T-cell (primary cell): Measurements from ENCODE around the gene SAMD9. TPM values are rescaled to one million over a fixed set of nuclear protein-coding genes. Genes with fewer than 3 reads are reported as not detected.
A peak's percentile ranks its signal among the peaks of the same experiment; 100 is the strongest.
"Not testable (repeated sequence)": the region's sequence is repeated elsewhere in the genome, so short reads cannot be mapped to it uniquely, and the experiment has no call there.

ENCODE experiments used
- ATAC-seq, 4 experiments: fragments of 200-7000 bp in 3 of 4; fragments of 150-1000 bp in 1 of 4; cut with Tn5 transposase; replicated peaks in 1 of 4; 1 replicate in 3 of 4; 2 replicates in 1 of 4; pipeline ENCODE4 v1.10.0; 2021; ENCODE audit warnings: moderate library complexity in 3 of 4, mild to moderate bottlenecking in 2 of 4, moderate number of reproducible peaks in 1 of 4
- CTCF ChIA-PET, 2 donors: fragments of 300-600 bp; sonication (Branson Sonifier 250); formaldehyde crosslinking; loops; one replicate each; lab custom pipeline; 2022; ENCODE audit warnings: antibody characterized with exemption in 2 of 2; lab: Charles Lee
- POLR2A ChIA-PET, 2 donors: fragments of 300-600 bp; sonication (Branson Sonifier 250); formaldehyde crosslinking; loops; one replicate each; lab custom pipeline; 2022; ENCODE audit warnings: antibody characterized with exemption in 2 of 2; lab: Charles Lee
- DNase-seq, 35 experiments: peaks; one replicate each; pipeline versions ENCODE4 v3.0.0 to v3.0.0-alpha.2; 2013 to 2023
- H3K27ac ChIP-seq: one replicate; pipeline ENCODE4 v1.5.1; 2013; ENCODE audit warnings: low read length
- H3K27me3 ChIP-seq, 2 experiments: replicated peaks in 1 of 2; 1 replicate in 1 of 2; 2 replicates in 1 of 2; pipeline versions ENCODE4 v1.6.1 to v1.7.0; 2013; ENCODE audit warnings: low read length in 1 of 2, mixed read lengths in 1 of 2; ENCODE audit not compliant: control insufficient read depth in 2 of 2, insufficient read depth in 2 of 2; ENCODE audit errors: extremely low read depth in 1 of 2
- H3K36me3 ChIP-seq, 2 donors: 1 replicate in 1 of 2; 2 replicates in 1 of 2; pipeline versions ENCODE4 v1.6.1 to v1.7.0; 2013; ENCODE audit warnings: low read length in 1 of 2; ENCODE audit not compliant: control insufficient read depth in 2 of 2, insufficient read depth in 1 of 2; ENCODE audit errors: extremely low read depth in 1 of 2
- H3K4me1 ChIP-seq, 2 experiments: 1 replicate in 1 of 2; 2 replicates in 1 of 2; pipeline versions ENCODE4 v1.6.1 to v1.7.0; 2013; ENCODE audit warnings: low read length in 2 of 2, mixed read lengths in 1 of 2; ENCODE audit not compliant: insufficient read depth in 2 of 2, control insufficient read depth in 1 of 2; ENCODE audit errors: extremely low read depth in 1 of 2
- H3K4me3 ChIP-seq, 2 donors: 1 replicate in 1 of 2; 2 replicates in 1 of 2; pipeline versions ENCODE4 v1.5.1 to v1.7.0; 2013; ENCODE audit warnings: mild to moderate bottlenecking in 2 of 2, low read length in 1 of 2, moderate library complexity in 1 of 2; ENCODE audit not compliant: control insufficient read depth in 1 of 2; ENCODE audit errors: extremely low read depth in 1 of 2
- H3K9me3 ChIP-seq: 2 replicates; pipeline ENCODE4 v1.7.0; 2013
- H3K27ac Mint-ChIP-seq, 2 donors: one replicate each; pipeline ENCODE4 v1.8.0; 2020 to 2021; ENCODE audit warnings: mild to moderate bottlenecking in 2 of 2, mixed read lengths in 2 of 2
- H3K27me3 Mint-ChIP-seq, 2 donors: one replicate each; pipeline ENCODE4 v1.8.0; 2021 to 2022; ENCODE audit warnings: mixed read lengths in 2 of 2
- H3K36me3 Mint-ChIP-seq: one replicate; pipeline ENCODE4 v1.8.0; 2021; ENCODE audit warnings: mixed read lengths
- H3K4me1 Mint-ChIP-seq, 3 donors: one replicate each; pipeline ENCODE4 v1.8.0; 2020 to 2022; ENCODE audit warnings: mixed read lengths in 3 of 3, mild to moderate bottlenecking in 1 of 3
- H3K4me3 Mint-ChIP-seq, 3 donors: one replicate each; pipeline ENCODE4 v1.8.0; 2020 to 2022; ENCODE audit warnings: mild to moderate bottlenecking in 3 of 3, mixed read lengths in 3 of 3, moderate library complexity in 3 of 3
- H3K9me3 Mint-ChIP-seq, 3 donors: one replicate each; pipeline ENCODE4 v1.8.0; 2020 to 2022; ENCODE audit warnings: mixed read lengths in 3 of 3
- WGBS: methylation state at CpG from one replicate; pipeline ENCODE4 v1.1.5; 2013; ENCODE audit warnings: missing lambda C conversion rate; ENCODE audit not compliant: insufficient coverage; 5-methylcytosine and 5-hydroxymethylcytosine counted together
- total RNA-seq, 35 experiments: library from RNA in 6 of 35; stranded (reverse) in 6 of 35; fragments of 120-200 nt in 1 of 35; gene quantifications; one replicate each; pipeline versions ENCODE4 v1.2.1 to v1.2.4 and lab custom pipeline; 2013 to 2026

Gene SAMD9
- total RNA-seq, 5 donors from 2014 or later (not counting 1 experiment from before 2014, with no cell fraction given) = 28.2 to 42.2 (median 38.1) TPM

GRCh38 chr7:93062599-93062998 is 55.2 kb downstream of the SAMD9 start:
- H3K27ac ChIP-seq = no peak overlapping the region
- H3K27me3 Mint-ChIP-seq = peaks cover 0 to 10% of the 10 kb centered on the region in 2 donors
- DNase-seq (no peak), ATAC-seq (no peak)
- H3K9me3 ChIP-seq = no peaks in the 10 kb centered on the region
- no peaks in the 10 kb centered on the region for H3K36me3 ChIP-seq
- no peak overlapping the region for H3K4me3 Mint-ChIP-seq
- 65% methylated on average over 3 of the region's 4 CpGs for WGBS
- no peaks in the 10 kb centered on the region for H3K36me3 Mint-ChIP-seq
- no peaks in the 10 kb centered on the region for H3K4me1 Mint-ChIP-seq
- POLR2A ChIA-PET = no interaction called here
- H3K27ac Mint-ChIP-seq = no peak overlapping the region
- no peaks in the 10 kb centered on the region for H3K27me3 ChIP-seq
- H3K4me1 ChIP-seq = no peaks in the 10 kb centered on the region
- CTCF ChIA-PET = no interaction called here
- H3K4me3 ChIP-seq = no peak overlapping the region
- H3K9me3 Mint-ChIP-seq = peaks cover 0 to 5% (median 0%) of the 10 kb centered on the region in 3 donors

GRCh38 chr7:93060865-93061264 is 56.9 kb downstream of the SAMD9 start:
- H3K9me3 ChIP-seq = no peaks in the 10 kb centered on the region
- Mint-ChIP-seq H3K4me1 (no peaks in the 10 kb centered on the region), H3K27me3 (peaks cover 0 to 4% of the 10 kb centered on the region in 2 donors), H3K4me3 (no peak overlapping the region), H3K9me3 (no peaks in the 10 kb centered on the region), H3K36me3 (no peaks in the 10 kb centered on the region), H3K27ac (peak overlapping the region in 1 of 2 donors; percentile 11)
- no peaks in the 10 kb centered on the region for H3K4me1 ChIP-seq
- ChIA-PET CTCF (interaction anchor here in 1 of 2 donors (0.9 kb wide), 1 partner anchor 47 kb away, joined by 3 read pairs; no protein-coding TSS in a partner anchor), POLR2A (no interaction called here)
- no peak overlapping the region for H3K27ac ChIP-seq
- H3K4me3 ChIP-seq = no peak overlapping the region
- WGBS = no CpG with 5 or more reads among the region's 5 CpGs
- DNase-seq = no peak
- H3K36me3 ChIP-seq = no peaks in the 10 kb centered on the region
- no peak for ATAC-seq
- H3K27me3 ChIP-seq = peaks cover 0 to 4% of the 10 kb centered on the region in 2 experiments

- WGBS = 94% methylated on average over 3 of the region's 6 CpGs
Measured at GRCh38 chr7:93060025-93060424, 57.8 kb downstream of the SAMD9 start.

GRCh38 chr7:93056621-93057020 is 61.2 kb downstream of the SAMD9 start:
- H3K27me3 ChIP-seq, H3K4me3 Mint-ChIP-seq, H3K27ac Mint-ChIP-seq, H3K4me1 Mint-ChIP-seq, ATAC-seq, H3K36me3 ChIP-seq, H3K36me3 Mint-ChIP-seq, H3K27ac ChIP-seq, H3K9me3 ChIP-seq, DNase-seq, H3K4me1 ChIP-seq, H3K27me3 Mint-ChIP-seq, H3K4me3 ChIP-seq, H3K9me3 Mint-ChIP-seq, POLR2A ChIA-PET: not testable (repeated sequence)
- CTCF ChIA-PET = interaction anchor here (1.0 to 1.9 kb wide), 5 partner anchors 367 to 528 kb away, joined by 3 to 12 read pairs (median 3); partner anchors contain the start of genes PEX1 (in 1 of the 2) and RBM48 (in 1 of the 2)
- no CpG with 5 or more reads among the region's 1 CpG for WGBS

More at GRCh38 chr7:93060025-93060424, 57.8 kb downstream of the SAMD9 start:
- no peak overlapping the region for H3K4me3 Mint-ChIP-seq
- H3K4me1 Mint-ChIP-seq = no peaks in the 10 kb centered on the region
- CTCF ChIA-PET = interaction anchor here in 1 of 2 donors (1.2 kb wide), 1 partner anchor 440 kb away, joined by 9 read pairs; no protein-coding TSS in a partner anchor
- no peaks in the 10 kb centered on the region for H3K9me3 ChIP-seq
- no peaks in the 10 kb centered on the region for H3K4me1 ChIP-seq
- no peak overlapping the region for H3K4me3 ChIP-seq
- H3K27me3 ChIP-seq = peaks cover 0 to 4% of the 10 kb centered on the region in 2 experiments
- no peaks in the 10 kb centered on the region for H3K36me3 ChIP-seq
- H3K36me3 Mint-ChIP-seq = no peaks in the 10 kb centered on the region
- no peak overlapping the region for H3K27ac ChIP-seq
- peaks cover 0 to 4% of the 10 kb centered on the region in 2 donors for H3K27me3 Mint-ChIP-seq
- no peaks in the 10 kb centered on the region for H3K9me3 Mint-ChIP-seq
- DNase-seq (no peak), ATAC-seq (no peak)
- POLR2A ChIA-PET = no interaction called here
- no peak overlapping the region for H3K27ac Mint-ChIP-seq

GRCh38 chr7:93055543-93056107 is 62.2 kb downstream of the SAMD9 start:
- peak in 1 of 35 experiments; percentile 62 for DNase-seq
- Histone ChIP-seq H3K27ac (no peak overlapping the region), H3K36me3 (no peaks in the 10 kb centered on the region), H3K4me1 (peaks cover 0 to 3% of the 10 kb centered on the region in 2 experiments), H3K9me3 (no peaks in the 10 kb centered on the region), H3K27me3 (peaks cover 0 to 4% of the 10 kb centered on the region in 2 experiments), H3K4me3 (no peak overlapping the region)
- H3K27me3 Mint-ChIP-seq = no peaks in the 10 kb centered on the region
- H3K27ac Mint-ChIP-seq = no peak overlapping the region
- POLR2A ChIA-PET = no interaction called here
- no CpG with 5 or more reads among the region's 5 CpGs for WGBS
- H3K4me3 Mint-ChIP-seq = no peak overlapping the region
- CTCF ChIA-PET = interaction anchor here in 1 of 2 donors (0.5 to 1.4 kb wide), 3 partner anchors 23 to 527 kb away, joined by 3 to 4 read pairs (median 3); partner anchors contain the start of genes PEX1 and RBM48
- no peaks in the 10 kb centered on the region for H3K9me3 Mint-ChIP-seq
- H3K4me1 Mint-ChIP-seq = peaks cover 0 to 8% (median 6%) of the 10 kb centered on the region in 3 donors
- peak; percentile 49 to 70 (median 67) for ATAC-seq
- H3K36me3 Mint-ChIP-seq = no peaks in the 10 kb centered on the region

GRCh38 chr7:93054975-93055374 is 62.8 kb downstream of the SAMD9 start:
- no CpG with 5 or more reads among the region's 3 CpGs for WGBS
- CTCF ChIA-PET = no interaction called here
- ATAC-seq = no peak

More at GRCh38 chr7:93054975-93055374, 62.8 kb downstream of the SAMD9 start:
- Mint-ChIP-seq H3K27me3 (no peaks in the 10 kb centered on the region), H3K36me3 (no peaks in the 10 kb centered on the region), H3K9me3 (no peaks in the 10 kb centered on the region), H3K27ac (no peak overlapping the region), H3K4me3 (no peak overlapping the region), H3K4me1 (peaks cover 0 to 8% (median 6%) of the 10 kb centered on the region in 3 donors)
- no peak for DNase-seq
- Histone ChIP-seq H3K9me3 (no peaks in the 10 kb centered on the region), H3K27ac (no peak overlapping the region), H3K36me3 (no peaks in the 10 kb centered on the region), H3K4me3 (no peak overlapping the region), H3K4me1 (peaks cover 0 to 3% of the 10 kb centered on the region in 2 experiments), H3K27me3 (peaks cover 0 to 4% of the 10 kb centered on the region in 2 experiments)
- POLR2A ChIA-PET = no interaction called here
